B cell (primary cell): Measurements from ENCODE around the gene PARD3. TPM values are rescaled to one million over a fixed set of nuclear protein-coding genes. Genes with fewer than 3 reads are reported as not detected.

Source experiments
- ATAC-seq: fragments of 200-7000 bp; cut with Tn5 transposase; one replicate; pipeline ENCODE4 v1.10.0; 2021; ENCODE audit warnings: low read depth, mild to moderate bottlenecking, moderate number of reproducible peaks, moderate library complexity
- CTCF ChIA-PET: fragments of 350-600 bp; sonication (Branson Sonifier 250); formaldehyde crosslinking; loops from one replicate; lab custom pipeline; 2021; ENCODE audit warnings: antibody characterized with exemption, inconsistent platforms; lab: Charles Lee
- POLR2A ChIA-PET: fragments of 350-600 bp; sonication (Branson Sonifier 250); formaldehyde crosslinking; loops from one replicate; lab custom pipeline; 2021; ENCODE audit warnings: antibody characterized with exemption; lab: Charles Lee
- DNase-seq: peaks from one replicate; pipeline ENCODE4 v3.0.0; 2013
- H2AFZ ChIP-seq: 2 replicates; pipeline ENCODE4 v1.6.1; 2012; ENCODE audit warnings: mild to moderate bottlenecking, low read depth, low read length; ENCODE audit not compliant: insufficient read depth, poor library complexity, severe bottlenecking
- H3K27ac ChIP-seq, 2 donors: 1 replicate in 1 of 2; 2 replicates in 1 of 2; pipeline ENCODE4 v1.5.1; 2012 to 2013; ENCODE audit warnings: low read length in 2 of 2, mild to moderate bottlenecking in 2 of 2, moderate library complexity in 1 of 2
- H3K27me3 ChIP-seq, 4 experiments: fragments of 200-600 bp in 1 of 4; sonication (generic) in 1 of 4; replicated peaks in 1 of 4; 1 replicate in 2 of 4; 2 replicates in 2 of 4; pipeline versions ENCODE4 v1.6.1 to v1.7.0; 2013 to 2016; ENCODE audit warnings: low read length in 3 of 4, mild to moderate bottlenecking in 2 of 4, mixed read lengths in 1 of 4, moderate library complexity in 1 of 4; ENCODE audit not compliant: insufficient read depth in 4 of 4, control insufficient read depth in 3 of 4; ENCODE audit errors: control extremely low read depth in 1 of 4
- H3K36me3 ChIP-seq, 2 experiments: replicated peaks in 1 of 2; 1 replicate in 1 of 2; 2 replicates in 1 of 2; pipeline versions ENCODE4 v1.6.1 to v1.7.1; 2013; ENCODE audit warnings: low read length in 1 of 2; ENCODE audit not compliant: insufficient read depth in 2 of 2, control insufficient read depth in 1 of 2; ENCODE audit errors: control extremely low read depth in 1 of 2, extremely low read depth in 1 of 2
- H3K4me1 ChIP-seq, 2 donors: fragments of 200-600 bp in 1 of 2; sonication (generic) in 1 of 2; 1 replicate in 1 of 2; 2 replicates in 1 of 2; pipeline versions ENCODE4 v1.5.1 to v1.6.1; 2013 to 2017; ENCODE audit warnings: low read length in 2 of 2; ENCODE audit not compliant: control insufficient read depth in 2 of 2, insufficient read depth in 2 of 2
- H3K4me2 ChIP-seq: replicated peaks from 2 replicates; pipeline ENCODE3; 2012; ENCODE audit warnings: mild to moderate bottlenecking, low read depth, low read length; ENCODE audit not compliant: poor library complexity, severe bottlenecking
- H3K4me3 ChIP-seq, 5 experiments: fragments of 200-600 bp in 1 of 5; sonication (generic) in 1 of 5; 1 replicate in 3 of 5; 2 replicates in 2 of 5; pipeline versions ENCODE4 v1.5.1 to v1.7.0; 2011 to 2016; ENCODE audit warnings: low read length in 4 of 5, mild to moderate bottlenecking in 4 of 5, low read depth in 2 of 5, control low read depth in 1 of 5, moderate library complexity in 1 of 5; ENCODE audit not compliant: insufficient read depth in 1 of 5; ENCODE audit errors: control extremely low read depth in 1 of 5, extremely low read depth in 1 of 5
- H3K79me2 ChIP-seq: fragments of 200-600 bp; sonication (generic); one replicate; pipeline ENCODE4 v1.6.0; 2016; ENCODE audit warnings: low read length; ENCODE audit not compliant: control insufficient read depth, insufficient read depth
- H3K9ac ChIP-seq: fragments of 200-600 bp; sonication (generic); 2 replicates; pipeline ENCODE4 v1.6.1; 2017; ENCODE audit warnings: mild to moderate bottlenecking, low read length, moderate library complexity
- H3K9me3 ChIP-seq, 3 donors: one replicate each; pipeline versions ENCODE4 v1.6.1 to v1.7.1; 2013; ENCODE audit warnings: low read length in 2 of 3; ENCODE audit not compliant: control insufficient read depth in 2 of 3, insufficient read depth in 1 of 3; ENCODE audit errors: control extremely low read depth in 1 of 3
- H4K20me1 ChIP-seq: 2 replicates; pipeline ENCODE4 v1.6.0; 2012; ENCODE audit warnings: mild to moderate bottlenecking, low read length; ENCODE audit not compliant: insufficient read depth, control insufficient read depth, poor library complexity, severe bottlenecking
- H3K27ac Mint-ChIP-seq: one replicate; pipeline ENCODE4 v1.8.0; 2021; ENCODE audit warnings: mixed read lengths
- H3K27me3 Mint-ChIP-seq: one replicate; pipeline ENCODE4 v1.8.0; 2021; ENCODE audit warnings: mixed read lengths
- H3K4me1 Mint-ChIP-seq: one replicate; pipeline ENCODE4 v1.8.0; 2021; ENCODE audit warnings: mixed read lengths
- H3K4me3 Mint-ChIP-seq: one replicate; pipeline ENCODE4 v1.8.0; 2021; ENCODE audit warnings: mixed read lengths
- H3K9me3 Mint-ChIP-seq: one replicate; pipeline ENCODE4 v1.8.0; 2022; ENCODE audit warnings: mixed read lengths; ENCODE audit not compliant: insufficient read depth
- CTCF ChIP-seq: fragments of 200-600 bp; IDR thresholded peaks from one replicate; pipeline ENCODE4 v1.8.0; 2022; ENCODE audit warnings: antibody characterized with exemption, mild to moderate bottlenecking
- EZH2 ChIP-seq: IDR thresholded peaks from 2 replicates; pipeline ENCODE4 v1.6.1; 2012; ENCODE audit warnings: borderline replicate concordance, low read depth, mild to moderate bottlenecking, moderate library complexity, low read length; ENCODE audit not compliant: insufficient read depth, poor library complexity, severe bottlenecking
- WGBS: methylation state at CpG from one replicate; pipeline ENCODE4 v1.1.5; 2013; ENCODE audit warnings: missing lambda C conversion rate; ENCODE audit not compliant: insufficient coverage; 5-methylcytosine and 5-hydroxymethylcytosine counted together
- intact Hi-C: fragments of 100-400 bp; cut with micrococcal nuclease; formaldehyde crosslinking; loops from one replicate; pipeline ENCODE4 v1.10.0; 2022
- polyA plus RNA-seq: library from polyadenylated mRNA; depleted of rRNA; stranded (reverse); fragments of >200 nt; gene quantifications from 2 replicates; pipeline ENCODE4 v1.2.3, GENCODE V29; 2012
- total RNA-seq, 2 donors: library from RNA; stranded (reverse); fragments of 120-200 nt in 1 of 2; gene quantifications; 1 replicate in 1 of 2; 2 replicates in 1 of 2; pipeline versions ENCODE4 v1.2.3 to v1.2.4, GENCODE V29; 2013 to 2022

The PARD3 gene
- total and polyA plus RNA-seq, 2 donors (not counting 1 experiment from before 2014, with no cell fraction given): not detected

- Mint-ChIP-seq H3K4me3 (no peak overlapping the region), H3K27ac (no peak overlapping the region), H3K4me1 (no peaks in the 10 kb centered on the region), H3K9me3 (no peaks in the 10 kb centered on the region), H3K27me3 (no peaks in the 10 kb centered on the region)
- Histone ChIP-seq H3K79me2 (no peaks in the 10 kb centered on the region), H3K36me3 (no peaks in the 10 kb centered on the region), H4K20me1 (no peaks in the 10 kb centered on the region), H3K27ac (no peak overlapping the region), H2AFZ (no peak overlapping the region), H3K27me3 (no peaks in the 10 kb centered on the region), H3K4me1 (no peaks in the 10 kb centered on the region), H3K4me3 (no peak overlapping the region), H3K4me2 (no peak overlapping the region), H3K9ac (no peak overlapping the region), H3K9me3 (no peaks in the 10 kb centered on the region)
- CTCF ChIA-PET: no interaction called here
- POLR2A ChIA-PET: no interaction called here
- no peak for ATAC-seq
- intact Hi-C loops: no loop called here
- DNase-seq: no peak
- TF ChIP-seq CTCF: no peak
- no peak for TF ChIP-seq EZH2
- WGBS: 94% methylated on average over 3 of the region's 11 CpGs
Observed at GRCh38 chr10:34413756-34414587, 401.1 kb downstream of the PARD3 start.

GRCh38 chr10:34413214-34413613 is 401.9 kb downstream of the PARD3 start:
- no peaks in the 10 kb centered on the region for H3K79me2 ChIP-seq
- Mint-ChIP-seq H3K27me3 (no peaks in the 10 kb centered on the region), H3K9me3 (no peaks in the 10 kb centered on the region), H3K27ac (no peak overlapping the region), H3K4me1 (no peaks in the 10 kb centered on the region), H3K4me3 (no peak overlapping the region)
- H3K36me3 ChIP-seq: no peaks in the 10 kb centered on the region
- H3K4me1 ChIP-seq: no peaks in the 10 kb centered on the region
- H4K20me1 ChIP-seq: no peaks in the 10 kb centered on the region
- ATAC-seq (no peak), DNase-seq (no peak)
- no peak overlapping the region for H3K4me2 ChIP-seq
- H3K27me3 ChIP-seq: no peaks in the 10 kb centered on the region
- TF ChIP-seq CTCF (no peak), EZH2 (no peak)
- no peak overlapping the region for H2AFZ ChIP-seq
- no peak overlapping the region for H3K4me3 ChIP-seq
- POLR2A ChIA-PET: no interaction called here
- no peak overlapping the region for H3K27ac ChIP-seq
- H3K9ac ChIP-seq: no peak overlapping the region
- intact Hi-C loops: no loop called here
- 86% methylated on average over 2 of the region's 3 CpGs for WGBS
- H3K9me3 ChIP-seq: no peaks in the 10 kb centered on the region
- CTCF ChIA-PET: no interaction called here
